ENCODE measurements around the gene CACNA1F.

The CACNA1F gene

DNA sequence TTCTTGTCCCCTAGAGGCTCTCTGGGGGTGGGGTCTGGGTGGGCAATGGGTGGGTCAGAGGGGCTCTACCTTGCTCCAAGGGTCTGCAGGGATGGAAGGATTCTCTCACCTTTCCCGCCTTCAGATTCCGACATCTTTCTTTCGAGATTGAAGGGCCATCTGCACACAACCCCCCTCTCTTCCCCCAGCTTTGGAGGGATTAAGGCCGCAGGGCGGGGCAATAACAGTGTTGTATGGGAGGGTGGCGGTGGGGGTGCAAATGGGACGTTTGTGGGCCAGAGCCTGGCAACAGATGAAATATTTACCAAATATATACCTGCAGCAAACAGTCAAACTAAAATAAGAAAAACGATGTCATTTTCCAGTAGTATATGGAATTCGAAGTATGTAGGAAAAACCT lies at the start of gene CACNA1F:
Gene CACNA1F, minus strand, starts transcription at position 165 of the 400 bp plus-strand sequence. Its CDS starts 31 bp downstream, at position 134.
- DNase-seq (ENCODE audit: low spot score) = no peak

- no peak for DNase-seq (ENCODE audit: low spot score)
Observed at GRCh38 chrX:49282647-49283011, 49.5 kb upstream of the CACNA1F start.

GRCh38 chrX:49278081-49278480 lies 44.9 kb upstream of the CACNA1F start:
- DNase-seq (ENCODE audit: low spot score) = no peak

- DNase-seq (ENCODE audit: low spot score) = no peak
Observed at GRCh38 chrX:49277535-49277830, 44.3 kb upstream of the CACNA1F start.

- DNase-seq (ENCODE audit: low spot score) = no peak
Observed at GRCh38 chrX:49276671-49277534, 43.8 kb upstream of the CACNA1F start.

DNA sequence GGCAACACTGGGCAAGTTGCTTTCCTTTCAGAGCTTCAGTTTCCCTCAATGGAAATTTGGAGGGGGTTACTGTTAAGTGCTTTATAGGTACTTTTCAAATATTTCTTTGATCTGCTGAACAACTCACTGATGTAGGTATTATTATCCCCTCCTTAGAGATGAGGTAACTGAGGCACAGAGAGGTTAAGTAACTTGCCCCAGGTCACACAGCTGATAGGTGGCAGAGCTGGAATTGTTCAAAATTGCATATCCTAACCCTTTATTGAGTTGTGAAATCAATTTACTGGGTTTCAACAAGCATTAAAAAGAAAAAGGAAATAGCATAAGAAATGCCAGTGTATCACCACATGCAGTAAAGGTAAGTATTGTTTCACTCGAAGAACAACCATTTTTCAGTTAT lies 43.1 kb upstream of the CACNA1F start:
- DNase-seq (ENCODE audit: low spot score) = no peak

DNA sequence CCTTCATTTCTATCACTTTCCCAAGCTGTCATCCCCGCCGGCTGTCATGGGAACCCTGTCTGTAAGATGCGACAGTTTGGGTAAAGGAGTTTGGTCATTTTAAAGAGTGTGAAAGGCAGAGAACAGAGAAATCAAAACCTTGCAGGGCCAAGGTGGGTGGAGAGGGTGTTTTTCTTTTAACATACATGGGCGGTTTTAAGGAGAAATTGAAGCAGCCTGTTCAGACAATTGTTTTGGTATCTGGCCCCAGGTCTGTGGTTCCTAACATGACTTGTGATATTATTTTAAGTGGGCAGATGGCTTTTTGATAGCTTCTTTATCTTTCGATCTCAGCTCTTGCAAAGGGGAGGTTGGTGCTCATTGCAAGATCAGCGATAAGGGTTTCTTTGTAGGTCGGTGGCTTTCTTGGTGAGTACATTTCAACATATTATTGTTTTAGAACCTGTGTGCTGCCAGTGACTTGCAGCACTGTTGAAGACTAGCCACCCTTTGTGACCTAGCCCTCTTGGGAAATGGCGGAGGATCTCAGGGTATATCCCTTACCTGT lies 40.1 kb upstream of the CACNA1F start:
- peak; percentile 70 for DNase-seq (ENCODE audit: low spot score)

GRCh38 chrX:49272421-49272820 lies 39.3 kb upstream of the CACNA1F start:
- peak; percentile 55 for DNase-seq (ENCODE audit: low spot score)

DNA sequence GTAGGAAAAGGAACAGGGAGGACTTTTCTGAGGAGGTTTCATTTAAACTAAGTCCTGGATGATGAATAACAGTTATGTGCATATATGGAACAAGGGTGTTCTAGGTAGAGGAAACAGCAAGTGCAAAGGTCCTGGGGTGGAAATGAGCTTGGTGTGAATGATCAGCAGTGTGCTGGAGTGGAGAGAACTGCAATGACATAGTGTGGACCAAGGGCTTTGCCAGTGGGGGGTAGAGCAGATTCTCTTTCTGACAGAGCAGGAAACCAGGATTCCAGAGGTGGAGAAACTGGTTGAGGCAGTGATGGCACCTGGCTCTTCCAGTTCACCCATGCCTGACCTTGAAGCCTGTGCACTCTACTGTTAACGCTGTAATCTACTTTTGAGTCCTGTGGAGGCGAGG lies 38.2 kb upstream of the CACNA1F start:
- no peak for DNase-seq (ENCODE audit: low spot score)

DNA sequence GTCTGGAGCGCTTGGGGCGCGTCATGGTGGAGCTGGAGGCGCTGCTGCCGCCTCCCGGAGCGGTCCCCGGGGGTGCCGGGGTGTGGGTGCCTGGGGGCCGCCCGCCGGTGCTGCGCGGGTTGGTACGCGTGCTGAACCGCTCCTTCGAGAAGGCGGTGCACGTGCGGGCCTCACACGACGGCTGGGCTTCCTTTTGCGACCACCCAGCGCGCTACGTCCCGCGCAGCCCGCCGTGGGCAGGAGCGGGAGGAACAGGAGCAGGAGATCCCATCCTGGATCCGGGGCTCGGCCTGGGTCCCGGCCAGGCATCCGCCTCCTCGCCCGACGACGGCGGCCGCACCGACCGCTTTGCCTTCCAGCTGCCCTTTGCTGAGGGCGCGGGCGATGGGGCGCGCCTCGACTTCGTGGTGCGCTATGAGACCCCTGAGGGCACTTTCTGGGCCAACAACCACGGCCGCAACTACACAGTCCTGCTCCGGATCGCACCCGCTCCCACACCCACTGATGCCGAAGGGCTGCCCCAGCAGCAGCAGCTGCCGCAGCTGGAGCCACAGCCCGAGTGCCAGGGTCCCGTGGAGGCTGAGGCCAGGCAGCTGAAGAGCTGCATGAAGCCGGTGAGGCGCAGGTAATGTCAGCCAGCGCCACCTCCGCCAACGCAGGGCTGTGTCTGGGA lies 37.2 kb upstream of the CACNA1F start:
- no peak for DNase-seq (ENCODE audit: low spot score)

DNA sequence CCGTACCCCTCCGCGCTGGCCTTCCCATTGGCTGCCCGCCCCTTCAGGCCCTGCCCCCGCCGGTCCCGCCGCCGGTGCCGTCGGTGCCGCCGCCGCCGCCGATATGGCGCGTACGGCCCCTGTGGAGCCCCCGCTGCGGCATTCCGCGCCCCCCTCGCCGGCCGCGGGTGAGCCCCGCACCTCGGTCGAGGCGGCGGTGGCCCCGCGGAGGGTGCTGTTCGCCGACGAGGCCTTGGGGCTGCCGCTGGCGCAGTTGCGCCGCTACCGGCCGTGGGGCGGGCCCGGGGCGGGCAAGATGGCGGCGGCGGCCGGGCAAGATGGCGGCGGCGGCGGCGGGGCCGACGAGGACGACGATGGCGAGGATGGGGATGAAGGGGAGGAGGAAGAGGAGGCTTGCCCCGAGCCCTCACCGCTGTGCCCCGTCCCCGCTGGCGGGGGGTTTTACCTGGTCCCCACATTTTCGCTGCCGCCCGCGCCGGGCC lies 36.7 kb upstream of the CACNA1F start, which contains the start of gene PPP1R3F:
Gene PPP1R3F, plus strand, starts transcription at position 27 of the 482 bp plus-strand sequence. Its CDS starts 77 bp downstream, at position 104.
- no peak for DNase-seq (ENCODE audit: low spot score)

DNA sequence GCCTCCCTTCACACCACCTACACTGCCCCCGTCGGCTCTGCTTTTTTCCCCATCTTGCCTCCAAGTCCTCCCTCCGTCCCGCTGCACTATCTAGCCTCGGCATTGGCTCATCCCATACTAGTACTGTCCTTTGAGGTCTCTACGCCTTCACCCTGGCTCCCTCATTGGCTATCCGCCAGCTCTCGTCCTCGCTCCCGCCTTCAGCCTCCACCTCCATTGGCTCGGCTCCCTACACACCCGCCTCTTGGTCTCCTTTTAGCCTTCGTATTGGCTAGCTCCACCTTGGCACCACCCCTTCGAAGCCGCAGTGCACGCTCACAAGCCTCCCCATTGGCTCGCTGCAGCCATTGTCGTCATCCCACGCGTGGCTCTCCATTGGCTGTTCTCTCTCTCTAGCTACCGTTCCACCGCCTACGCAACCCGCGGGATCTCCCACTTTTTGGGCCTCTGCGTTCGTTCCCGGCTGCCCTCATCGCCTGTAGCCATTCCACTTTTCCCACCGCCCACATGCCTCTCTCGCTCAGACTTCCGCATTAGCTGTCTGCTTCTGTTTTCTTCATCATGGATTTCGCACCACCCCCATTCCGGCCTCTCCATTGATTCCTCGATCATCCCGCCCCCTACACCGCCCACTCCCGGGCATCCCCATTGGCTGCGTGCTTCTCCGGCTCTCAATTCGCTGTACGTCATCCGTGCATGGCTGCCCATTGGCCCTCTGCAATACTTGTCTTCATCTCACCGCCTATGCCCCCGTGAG lies 36.0 kb upstream of the CACNA1F start:
- DNase-seq (ENCODE audit: low spot score) = peak; percentile 96

GRCh38 chrX:49268702-49269009 lies 35.5 kb upstream of the CACNA1F start:
- DNase-seq (ENCODE audit: low spot score) = no peak

DNA sequence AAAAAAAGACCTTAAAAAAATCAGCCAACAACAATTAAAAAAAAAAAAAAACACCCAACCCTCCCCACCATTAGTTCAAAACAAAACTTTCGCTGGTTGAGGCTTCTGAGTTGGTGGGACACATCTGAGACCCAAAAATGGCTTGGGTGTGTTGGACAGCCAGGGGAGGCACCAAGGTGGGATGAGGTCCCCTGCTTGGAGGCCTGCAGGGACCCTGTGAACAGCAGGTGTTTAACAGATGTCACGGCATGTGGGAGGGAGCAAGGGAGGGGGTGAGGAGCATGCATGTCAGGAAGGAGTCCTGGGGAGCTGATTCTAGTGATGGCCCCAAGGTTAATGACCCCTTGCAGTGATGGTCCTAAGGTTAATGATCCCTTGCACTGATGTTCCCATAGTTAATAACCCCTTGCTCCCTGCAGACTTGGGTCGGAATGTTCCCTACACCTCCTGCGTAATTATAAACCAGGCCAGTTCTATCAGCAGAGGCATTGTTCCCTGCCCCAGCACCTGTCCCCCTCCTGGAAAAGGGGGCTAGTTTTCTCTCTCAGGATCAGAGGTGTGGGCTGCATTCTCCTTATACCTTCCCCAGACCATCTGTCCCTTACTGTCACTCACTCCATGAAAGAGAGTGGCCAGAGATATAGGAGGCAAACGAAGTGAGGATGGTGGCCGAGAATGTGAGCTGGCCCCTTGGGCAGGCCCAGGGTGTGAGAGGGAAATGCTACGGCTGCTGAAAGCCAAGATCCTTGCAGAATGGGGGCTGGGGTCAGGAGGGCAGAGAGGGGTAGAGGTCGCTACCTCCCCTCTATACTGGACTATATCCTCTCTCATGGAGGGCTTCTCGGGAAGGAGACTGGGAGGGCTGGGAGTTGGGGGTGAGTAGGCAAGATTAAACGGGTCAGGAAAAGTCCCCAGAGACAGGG lies 33.6 kb upstream of the CACNA1F start:
- no peak for DNase-seq (ENCODE audit: low spot score)

DNA sequence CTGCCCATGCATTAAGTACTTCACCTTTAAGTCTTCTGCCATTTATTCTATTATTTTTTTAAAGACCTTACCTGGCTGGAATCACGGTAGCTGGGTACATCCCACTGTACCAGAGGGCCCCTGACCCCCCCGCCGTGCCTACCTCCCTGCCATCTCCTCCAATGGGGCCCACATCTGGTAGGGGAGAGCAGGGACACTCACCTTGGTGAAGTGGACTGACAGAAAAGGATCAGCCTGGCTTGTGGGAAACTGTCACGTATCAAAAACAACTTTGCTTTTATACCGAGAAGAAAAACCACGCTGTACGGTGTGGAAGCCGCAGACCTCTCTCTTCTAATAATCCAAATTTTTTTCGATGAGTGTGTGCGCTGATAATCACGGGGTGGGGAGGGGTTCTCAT lies 31.3 kb upstream of the CACNA1F start, which contains the start of gene FOXP3:
Gene FOXP3, minus strand, starts transcription at position 251 of the 400 bp plus-strand sequence. CDS start 6,205 bp downstream, outside the sequence.
- no peak for DNase-seq (ENCODE audit: low spot score)

GRCh38 chrX:49263631-49264030 lies 30.5 kb upstream of the CACNA1F start:
- DNase-seq (ENCODE audit: low spot score) = no peak

DNA sequence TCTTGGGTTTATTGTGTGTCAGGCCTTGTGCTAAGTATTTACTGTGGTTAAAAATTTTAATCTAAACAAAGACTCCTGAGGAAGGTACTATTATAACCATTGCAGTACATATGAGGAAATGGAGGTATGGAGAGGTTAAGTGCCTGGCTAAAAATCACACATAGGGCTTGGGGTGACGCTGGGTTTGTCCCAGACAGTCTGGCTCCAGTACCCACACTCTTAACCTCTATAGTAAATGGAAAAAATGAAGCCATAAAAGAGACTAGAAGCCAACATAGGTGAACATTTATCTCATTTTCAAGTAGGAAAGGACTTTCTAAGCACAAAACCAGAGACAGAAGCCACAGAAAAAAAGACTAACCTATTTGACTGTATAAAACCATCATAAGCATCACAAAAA lies 29.5 kb upstream of the CACNA1F start:
- no peak for DNase-seq (ENCODE audit: low spot score)

GRCh38 chrX:49260221-49260985 lies 27.3 kb upstream of the CACNA1F start:
- DNase-seq (ENCODE audit: low spot score) = no peak

GRCh38 chrX:49258749-49259124 lies 25.6 kb upstream of the CACNA1F start:
- no peak for DNase-seq (ENCODE audit: low spot score)

Measured in CD4-positive, alpha-beta T cell treated with Interleukin-6 at 100 ng/mL for 8 hours (primary cell).